GM23338 (cell line): ENCODE results near the gene ANXA6. TPM values are rescaled to one million over a fixed set of nuclear protein-coding genes. Genes with fewer than 3 reads are reported as not detected.

Experiments
- ATAC-seq: fragments of 200-7000 bp; cut with Tn5 transposase; 3 replicates; pipeline ENCODE4 v1.9.1; 2020
- DNase-seq: peaks from one replicate; pipeline ENCODE4 v3.0.0-alpha.2; 2015; ENCODE audit warnings: low spot score
- H2AFZ ChIP-seq: fragments of 200-600 bp; sonication (generic); 2 replicates; pipeline ENCODE4 v1.8.0; 2016; ENCODE audit warnings: antibody characterized with exemption, mild to moderate bottlenecking, moderate library complexity
- H3F3A ChIP-seq: fragments of 200-600 bp; sonication (generic); replicated peaks from 2 replicates; pipeline ENCODE4 v1.8.0; 2017; ENCODE audit warnings: antibody characterized with exemption, mixed run types, low read depth
- H3K27ac ChIP-seq: fragments of 200-600 bp; sonication (generic); 2 replicates; pipeline ENCODE4 v1.6.1; 2016; ENCODE audit warnings: low read depth
- H3K27me3 ChIP-seq: fragments of 200-600 bp; sonication (generic); 2 replicates; pipeline ENCODE4 v1.8.0; 2016; ENCODE audit warnings: mild to moderate bottlenecking, mixed run types, moderate library complexity; ENCODE audit not compliant: insufficient read depth
- H3K36me3 ChIP-seq: fragments of 200-600 bp; sonication (generic); 2 replicates; pipeline ENCODE4 v1.8.0; 2016; ENCODE audit warnings: mild to moderate bottlenecking; ENCODE audit not compliant: insufficient read depth
- H3K4me1 ChIP-seq: fragments of 200-600 bp; sonication (generic); 2 replicates; pipeline ENCODE4 v1.8.0; 2016; ENCODE audit warnings: mild to moderate bottlenecking, moderate library complexity; ENCODE audit not compliant: insufficient read depth
- H3K4me2 ChIP-seq: fragments of 200-600 bp; sonication (generic); 2 replicates; pipeline ENCODE4 v1.7.1; 2017; ENCODE audit warnings: mixed run types
- H3K4me3 ChIP-seq: fragments of 200-600 bp; sonication (generic); 2 replicates; pipeline ENCODE4 v1.6.1; 2016; ENCODE audit warnings: mixed run types
- H3K79me2 ChIP-seq: fragments of 200-600 bp; sonication (generic); replicated peaks from 2 replicates; pipeline ENCODE4 v1.8.0; 2017; ENCODE audit warnings: mild to moderate bottlenecking; ENCODE audit not compliant: insufficient read depth
- H3K9me2 ChIP-seq: fragments of 200-600 bp; sonication (generic); 2 replicates; pipeline ENCODE4 v1.8.0; 2017; ENCODE audit not compliant: insufficient read depth
- H4K20me1 ChIP-seq: fragments of 200-600 bp; sonication (generic); replicated peaks from 2 replicates; pipeline ENCODE4 v1.8.0; 2017; ENCODE audit warnings: mild to moderate bottlenecking; ENCODE audit not compliant: insufficient read depth
- H3K27ac Mint-ChIP-seq: 2 replicates; pipeline ENCODE4 v1.8.0; 2020; ENCODE audit warnings: inconsistent platforms, mild to moderate bottlenecking, moderate library complexity, mixed read lengths
- H3K27me3 Mint-ChIP-seq: 3 replicates; pipeline ENCODE4 v1.8.0; 2022; ENCODE audit warnings: low read depth, mild to moderate bottlenecking, moderate library complexity, mixed read lengths, inconsistent platforms; ENCODE audit not compliant: insufficient read depth, poor library complexity
- H3K36me3 Mint-ChIP-seq: 3 replicates; pipeline ENCODE4 v1.8.0; 2021; ENCODE audit warnings: low read depth, mild to moderate bottlenecking, inconsistent platforms, moderate library complexity, mixed read lengths
- H3K4me1 Mint-ChIP-seq: 3 replicates; pipeline ENCODE4 v1.8.0; 2020; ENCODE audit warnings: mild to moderate bottlenecking, inconsistent platforms, mixed read lengths
- H3K4me3 Mint-ChIP-seq: 3 replicates; pipeline ENCODE4 v1.8.0; 2021; ENCODE audit warnings: moderate library complexity, mild to moderate bottlenecking, inconsistent platforms, mixed read lengths
- H3K9me3 Mint-ChIP-seq: 3 replicates; pipeline ENCODE4 v1.8.0; 2020; ENCODE audit warnings: moderate library complexity, mild to moderate bottlenecking, inconsistent platforms, mixed read lengths
- CREB1 ChIP-seq: fragments of 250-450 bp; sonication (Bioruptor Pico); IDR thresholded peaks from 2 replicates; pipeline ENCODE4 v1.5.0; 2020; ENCODE audit warnings: low read depth, mild to moderate bottlenecking, moderate library complexity
- EZH2 ChIP-seq: fragments of 200-600 bp; sonication (generic); IDR thresholded peaks from one replicate; pipeline ENCODE4 v1.8.0; 2017; ENCODE audit warnings: antibody characterized with exemption, mild to moderate bottlenecking, low read depth; ENCODE audit not compliant: unreplicated experiment
- EZH2phosphoT487 ChIP-seq: fragments of 200-600 bp; sonication (generic); IDR thresholded peaks from one replicate; pipeline ENCODE4 v1.8.1; 2018; ENCODE audit warnings: antibody characterized with exemption; ENCODE audit not compliant: unreplicated experiment
- JUNB ChIP-seq: IDR thresholded peaks from one replicate; pipeline ENCODE4 v1.6.1; 2016; ENCODE audit warnings: antibody characterized with exemption; ENCODE audit not compliant: unreplicated experiment
- NANOG ChIP-seq: IDR thresholded peaks from 2 replicates; pipeline ENCODE4 v1.6.1; 2016; ENCODE audit warnings: antibody characterized with exemption, borderline replicate concordance
- POLR2AphosphoS5 ChIP-seq: IDR thresholded peaks from 2 replicates; pipeline ENCODE4 v1.6.1; 2016; ENCODE audit warnings: antibody characterized with exemption, low read depth
- STAT1 ChIP-seq: IDR thresholded peaks from one replicate; pipeline ENCODE4 v1.6.1; 2016; ENCODE audit warnings: antibody characterized with exemption; ENCODE audit not compliant: unreplicated experiment
- ZNF114 ChIP-seq: fragments of 250-450 bp; sonication (Bioruptor Pico); IDR thresholded peaks from 2 replicates; pipeline ENCODE4 v1.5.0; 2020; ENCODE audit warnings: mild to moderate bottlenecking, moderate library complexity
- ZNF331 ChIP-seq: fragments of 250-450 bp; sonication (Bioruptor Pico); IDR thresholded peaks from 2 replicates; pipeline ENCODE4 v1.5.0; 2020; ENCODE audit warnings: low read depth, mild to moderate bottlenecking, moderate library complexity
- polyA plus RNA-seq: library from polyadenylated mRNA; unstranded; fragments of >200 nt; fragmentation: Nextera tagmentation; extraction: Ambion mirVana; gene quantifications from 2 replicates; pipeline ENCODE4 v1.2.1, GENCODE V29; 2016
- total RNA-seq: library from RNA; depleted of rRNA; stranded (reverse); fragments of >200 nt; shearing (Covaris generic); gene quantifications from 2 replicates; pipeline ENCODE4 v1.2.3, GENCODE V29; 2014
- TF ChIP-seq, protein P1 (sequence below): fragments of 250-450 bp; sonication (Bioruptor Pico); IDR thresholded peaks from 2 replicates; pipeline ENCODE4 v1.5.0; 2020; ENCODE audit warnings: mild to moderate bottlenecking, moderate library complexity
- TF ChIP-seq, protein P2 (sequence below): IDR thresholded peaks from one replicate; pipeline ENCODE4 v1.6.1; 2018; ENCODE audit warnings: antibody characterized with exemption; ENCODE audit not compliant: unreplicated experiment
- TF ChIP-seq, protein P3 (sequence below), 2 experiments: fragments of 200-600 bp in 1 of 2; sonication (generic) in 1 of 2; conservative IDR thresholded peaks; 2 replicates each; pipeline versions ENCODE4 v1.5.1 to v1.6.1; 2016 to 2017; ENCODE audit warnings: antibody characterized with exemption in 2 of 2, low read depth in 2 of 2, mild to moderate bottlenecking in 2 of 2, moderate library complexity in 1 of 2
- TF ChIP-seq, protein P4 (sequence below): IDR thresholded peaks from 2 replicates; pipeline ENCODE4 v1.6.1; 2016; ENCODE audit warnings: antibody characterized with exemption

The ANXA6 gene
- total and polyA plus RNA-seq, 2 experiments from 2014 or later, result 26.5 to 110 TPM

DNA sequence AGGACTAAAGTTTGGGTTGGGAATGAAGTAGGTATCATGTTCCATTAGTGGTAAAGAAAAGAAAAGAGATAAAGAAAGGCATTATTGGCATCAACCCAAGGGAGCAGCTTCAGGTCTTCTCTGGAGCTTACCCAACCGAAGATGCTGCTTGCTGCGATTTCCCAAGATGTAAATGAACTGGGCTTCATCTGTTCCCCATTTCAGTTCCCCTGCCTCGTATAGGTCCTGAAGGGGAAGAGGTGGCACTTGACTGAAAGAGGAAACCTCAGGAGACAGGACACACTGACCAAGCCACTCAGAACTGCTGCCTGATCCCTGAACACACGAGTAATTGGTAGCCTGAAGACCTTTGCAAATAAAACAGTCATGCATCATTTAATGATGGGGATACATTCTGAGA, 24.6 kb downstream of the ANXA6 start:
- H3K27me3 Mint-ChIP-seq, result peaks cover 2% of the 10 kb centered on the region
- TF ChIP-seq, protein P1, sequence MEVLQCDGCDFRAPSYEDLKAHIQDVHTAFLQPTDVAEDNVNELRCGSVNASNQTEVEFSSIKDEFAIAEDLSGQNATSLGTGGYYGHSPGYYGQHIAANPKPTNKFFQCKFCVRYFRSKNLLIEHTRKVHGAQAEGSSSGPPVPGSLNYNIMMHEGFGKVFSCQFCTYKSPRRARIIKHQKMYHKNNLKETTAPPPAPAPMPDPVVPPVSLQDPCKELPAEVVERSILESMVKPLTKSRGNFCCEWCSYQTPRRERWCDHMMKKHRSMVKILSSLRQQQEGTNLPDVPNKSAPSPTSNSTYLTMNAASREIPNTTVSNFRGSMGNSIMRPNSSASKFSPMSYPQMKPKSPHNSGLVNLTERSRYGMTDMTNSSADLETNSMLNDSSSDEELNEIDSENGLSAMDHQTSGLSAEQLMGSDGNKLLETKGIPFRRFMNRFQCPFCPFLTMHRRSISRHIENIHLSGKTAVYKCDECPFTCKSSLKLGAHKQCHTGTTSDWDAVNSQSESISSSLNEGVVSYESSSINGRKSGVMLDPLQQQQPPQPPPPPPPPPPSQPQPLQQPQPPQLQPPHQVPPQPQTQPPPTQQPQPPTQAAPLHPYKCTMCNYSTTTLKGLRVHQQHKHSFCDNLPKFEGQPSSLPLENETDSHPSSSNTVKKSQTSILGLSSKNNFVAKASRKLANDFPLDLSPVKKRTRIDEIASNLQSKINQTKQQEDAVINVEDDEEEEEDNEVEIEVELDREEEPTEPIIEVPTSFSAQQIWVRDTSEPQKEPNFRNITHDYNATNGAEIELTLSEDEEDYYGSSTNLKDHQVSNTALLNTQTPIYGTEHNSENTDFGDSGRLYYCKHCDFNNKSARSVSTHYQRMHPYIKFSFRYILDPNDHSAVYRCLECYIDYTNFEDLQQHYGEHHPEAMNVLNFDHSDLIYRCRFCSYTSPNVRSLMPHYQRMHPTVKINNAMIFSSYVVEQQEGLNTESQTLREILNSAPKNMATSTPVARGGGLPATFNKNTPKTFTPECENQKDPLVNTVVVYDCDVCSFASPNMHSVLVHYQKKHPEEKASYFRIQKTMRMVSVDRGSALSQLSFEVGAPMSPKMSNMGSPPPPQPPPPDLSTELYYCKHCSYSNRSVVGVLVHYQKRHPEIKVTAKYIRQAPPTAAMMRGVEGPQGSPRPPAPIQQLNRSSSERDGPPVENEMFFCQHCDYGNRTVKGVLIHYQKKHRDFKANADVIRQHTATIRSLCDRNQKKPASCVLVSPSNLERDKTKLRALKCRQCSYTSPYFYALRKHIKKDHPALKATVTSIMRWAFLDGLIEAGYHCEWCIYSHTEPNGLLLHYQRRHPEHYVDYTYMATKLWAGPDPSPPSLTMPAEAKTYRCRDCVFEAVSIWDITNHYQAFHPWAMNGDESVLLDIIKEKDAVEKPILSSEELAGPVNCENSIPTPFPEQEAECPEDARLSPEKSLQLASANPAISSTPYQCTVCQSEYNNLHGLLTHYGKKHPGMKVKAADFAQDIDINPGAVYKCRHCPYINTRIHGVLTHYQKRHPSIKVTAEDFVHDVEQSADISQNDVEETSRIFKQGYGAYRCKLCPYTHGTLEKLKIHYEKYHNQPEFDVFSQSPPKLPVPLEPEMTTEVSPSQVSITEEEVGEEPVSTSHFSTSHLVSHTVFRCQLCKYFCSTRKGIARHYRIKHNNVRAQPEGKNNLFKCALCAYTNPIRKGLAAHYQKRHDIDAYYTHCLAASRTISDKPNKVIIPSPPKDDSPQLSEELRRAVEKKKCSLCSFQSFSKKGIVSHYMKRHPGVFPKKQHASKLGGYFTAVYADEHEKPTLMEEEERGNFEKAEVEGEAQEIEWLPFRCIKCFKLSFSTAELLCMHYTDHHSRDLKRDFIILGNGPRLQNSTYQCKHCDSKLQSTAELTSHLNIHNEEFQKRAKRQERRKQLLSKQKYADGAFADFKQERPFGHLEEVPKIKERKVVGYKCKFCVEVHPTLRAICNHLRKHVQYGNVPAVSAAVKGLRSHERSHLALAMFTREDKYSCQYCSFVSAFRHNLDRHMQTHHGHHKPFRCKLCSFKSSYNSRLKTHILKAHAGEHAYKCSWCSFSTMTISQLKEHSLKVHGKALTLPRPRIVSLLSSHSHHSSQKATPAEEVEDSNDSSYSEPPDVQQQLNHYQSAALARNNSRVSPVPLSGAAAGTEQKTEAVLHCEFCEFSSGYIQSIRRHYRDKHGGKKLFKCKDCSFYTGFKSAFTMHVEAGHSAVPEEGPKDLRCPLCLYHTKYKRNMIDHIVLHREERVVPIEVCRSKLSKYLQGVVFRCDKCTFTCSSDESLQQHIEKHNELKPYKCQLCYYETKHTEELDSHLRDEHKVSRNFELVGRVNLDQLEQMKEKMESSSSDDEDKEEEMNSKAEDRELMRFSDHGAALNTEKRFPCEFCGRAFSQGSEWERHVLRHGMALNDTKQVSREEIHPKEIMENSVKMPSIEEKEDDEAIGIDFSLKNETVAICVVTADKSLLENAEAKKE, result no peak
- no peak for TF ChIP-seq NANOG
- no peak for TF ChIP-seq EZH2phosphoT487
- TF ChIP-seq, protein P2, sequence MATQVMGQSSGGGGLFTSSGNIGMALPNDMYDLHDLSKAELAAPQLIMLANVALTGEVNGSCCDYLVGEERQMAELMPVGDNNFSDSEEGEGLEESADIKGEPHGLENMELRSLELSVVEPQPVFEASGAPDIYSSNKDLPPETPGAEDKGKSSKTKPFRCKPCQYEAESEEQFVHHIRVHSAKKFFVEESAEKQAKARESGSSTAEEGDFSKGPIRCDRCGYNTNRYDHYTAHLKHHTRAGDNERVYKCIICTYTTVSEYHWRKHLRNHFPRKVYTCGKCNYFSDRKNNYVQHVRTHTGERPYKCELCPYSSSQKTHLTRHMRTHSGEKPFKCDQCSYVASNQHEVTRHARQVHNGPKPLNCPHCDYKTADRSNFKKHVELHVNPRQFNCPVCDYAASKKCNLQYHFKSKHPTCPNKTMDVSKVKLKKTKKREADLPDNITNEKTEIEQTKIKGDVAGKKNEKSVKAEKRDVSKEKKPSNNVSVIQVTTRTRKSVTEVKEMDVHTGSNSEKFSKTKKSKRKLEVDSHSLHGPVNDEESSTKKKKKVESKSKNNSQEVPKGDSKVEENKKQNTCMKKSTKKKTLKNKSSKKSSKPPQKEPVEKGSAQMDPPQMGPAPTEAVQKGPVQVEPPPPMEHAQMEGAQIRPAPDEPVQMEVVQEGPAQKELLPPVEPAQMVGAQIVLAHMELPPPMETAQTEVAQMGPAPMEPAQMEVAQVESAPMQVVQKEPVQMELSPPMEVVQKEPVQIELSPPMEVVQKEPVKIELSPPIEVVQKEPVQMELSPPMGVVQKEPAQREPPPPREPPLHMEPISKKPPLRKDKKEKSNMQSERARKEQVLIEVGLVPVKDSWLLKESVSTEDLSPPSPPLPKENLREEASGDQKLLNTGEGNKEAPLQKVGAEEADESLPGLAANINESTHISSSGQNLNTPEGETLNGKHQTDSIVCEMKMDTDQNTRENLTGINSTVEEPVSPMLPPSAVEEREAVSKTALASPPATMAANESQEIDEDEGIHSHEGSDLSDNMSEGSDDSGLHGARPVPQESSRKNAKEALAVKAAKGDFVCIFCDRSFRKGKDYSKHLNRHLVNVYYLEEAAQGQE, result no peak
- no peak for TF ChIP-seq ZNF114 (CRISPR knock-in tag)
- no peak for TF ChIP-seq STAT1
- no peak for TF ChIP-seq ZNF331 (CRISPR knock-in tag)
- no peak for TF ChIP-seq JUNB
- TF ChIP-seq, protein P3, sequence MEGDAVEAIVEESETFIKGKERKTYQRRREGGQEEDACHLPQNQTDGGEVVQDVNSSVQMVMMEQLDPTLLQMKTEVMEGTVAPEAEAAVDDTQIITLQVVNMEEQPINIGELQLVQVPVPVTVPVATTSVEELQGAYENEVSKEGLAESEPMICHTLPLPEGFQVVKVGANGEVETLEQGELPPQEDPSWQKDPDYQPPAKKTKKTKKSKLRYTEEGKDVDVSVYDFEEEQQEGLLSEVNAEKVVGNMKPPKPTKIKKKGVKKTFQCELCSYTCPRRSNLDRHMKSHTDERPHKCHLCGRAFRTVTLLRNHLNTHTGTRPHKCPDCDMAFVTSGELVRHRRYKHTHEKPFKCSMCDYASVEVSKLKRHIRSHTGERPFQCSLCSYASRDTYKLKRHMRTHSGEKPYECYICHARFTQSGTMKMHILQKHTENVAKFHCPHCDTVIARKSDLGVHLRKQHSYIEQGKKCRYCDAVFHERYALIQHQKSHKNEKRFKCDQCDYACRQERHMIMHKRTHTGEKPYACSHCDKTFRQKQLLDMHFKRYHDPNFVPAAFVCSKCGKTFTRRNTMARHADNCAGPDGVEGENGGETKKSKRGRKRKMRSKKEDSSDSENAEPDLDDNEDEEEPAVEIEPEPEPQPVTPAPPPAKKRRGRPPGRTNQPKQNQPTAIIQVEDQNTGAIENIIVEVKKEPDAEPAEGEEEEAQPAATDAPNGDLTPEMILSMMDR (conservative IDR thresholded peaks at IDR 0.05; ENCODE audit: low read depth in 2 of 2), result no peak
- TF ChIP-seq POLR2AphosphoS5, result no peak
- TF ChIP-seq, protein P4, sequence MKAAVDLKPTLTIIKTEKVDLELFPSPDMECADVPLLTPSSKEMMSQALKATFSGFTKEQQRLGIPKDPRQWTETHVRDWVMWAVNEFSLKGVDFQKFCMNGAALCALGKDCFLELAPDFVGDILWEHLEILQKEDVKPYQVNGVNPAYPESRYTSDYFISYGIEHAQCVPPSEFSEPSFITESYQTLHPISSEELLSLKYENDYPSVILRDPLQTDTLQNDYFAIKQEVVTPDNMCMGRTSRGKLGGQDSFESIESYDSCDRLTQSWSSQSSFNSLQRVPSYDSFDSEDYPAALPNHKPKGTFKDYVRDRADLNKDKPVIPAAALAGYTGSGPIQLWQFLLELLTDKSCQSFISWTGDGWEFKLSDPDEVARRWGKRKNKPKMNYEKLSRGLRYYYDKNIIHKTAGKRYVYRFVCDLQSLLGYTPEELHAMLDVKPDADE, result no peak
- no peak for TF ChIP-seq EZH2
- TF ChIP-seq CREB1 (CRISPR knock-in tag), result no peak
- no peak overlapping the region for H3K4me3 Mint-ChIP-seq
- Histone ChIP-seq H3K27ac (no peak overlapping the region), H3K9me2 (no peaks in the 10 kb centered on the region), H3K27me3 (no peaks in the 10 kb centered on the region), H3K4me1 (no peaks in the 10 kb centered on the region), H3K36me3 (peaks cover 21% of the 10 kb centered on the region), H2AFZ (no peak overlapping the region), H3K4me2 (no peak overlapping the region), H3K4me3 (no peak overlapping the region), H3F3A (no peaks in the 10 kb centered on the region), H3K79me2 (no peaks in the 10 kb centered on the region), H4K20me1 (peaks cover 4% of the 10 kb centered on the region; the same call in 1 of the 2 replicates)
- peaks cover 28% of the 10 kb centered on the region for H3K36me3 Mint-ChIP-seq
- ATAC-seq (no peak), DNase-seq (no peak)
- H3K27ac Mint-ChIP-seq, result no peak overlapping the region
- no peaks in the 10 kb centered on the region for H3K9me3 Mint-ChIP-seq
- peaks cover 7% of the 10 kb centered on the region; the same call in 2 of the 3 replicates for H3K4me1 Mint-ChIP-seq
